ENCODE data around the gene LRIG3.
"Not testable (repeated sequence)": the region's sequence is repeated elsewhere in the genome, so short reads cannot be mapped to it uniquely, and the experiment has no call there.

The LRIG3 gene, protein sequence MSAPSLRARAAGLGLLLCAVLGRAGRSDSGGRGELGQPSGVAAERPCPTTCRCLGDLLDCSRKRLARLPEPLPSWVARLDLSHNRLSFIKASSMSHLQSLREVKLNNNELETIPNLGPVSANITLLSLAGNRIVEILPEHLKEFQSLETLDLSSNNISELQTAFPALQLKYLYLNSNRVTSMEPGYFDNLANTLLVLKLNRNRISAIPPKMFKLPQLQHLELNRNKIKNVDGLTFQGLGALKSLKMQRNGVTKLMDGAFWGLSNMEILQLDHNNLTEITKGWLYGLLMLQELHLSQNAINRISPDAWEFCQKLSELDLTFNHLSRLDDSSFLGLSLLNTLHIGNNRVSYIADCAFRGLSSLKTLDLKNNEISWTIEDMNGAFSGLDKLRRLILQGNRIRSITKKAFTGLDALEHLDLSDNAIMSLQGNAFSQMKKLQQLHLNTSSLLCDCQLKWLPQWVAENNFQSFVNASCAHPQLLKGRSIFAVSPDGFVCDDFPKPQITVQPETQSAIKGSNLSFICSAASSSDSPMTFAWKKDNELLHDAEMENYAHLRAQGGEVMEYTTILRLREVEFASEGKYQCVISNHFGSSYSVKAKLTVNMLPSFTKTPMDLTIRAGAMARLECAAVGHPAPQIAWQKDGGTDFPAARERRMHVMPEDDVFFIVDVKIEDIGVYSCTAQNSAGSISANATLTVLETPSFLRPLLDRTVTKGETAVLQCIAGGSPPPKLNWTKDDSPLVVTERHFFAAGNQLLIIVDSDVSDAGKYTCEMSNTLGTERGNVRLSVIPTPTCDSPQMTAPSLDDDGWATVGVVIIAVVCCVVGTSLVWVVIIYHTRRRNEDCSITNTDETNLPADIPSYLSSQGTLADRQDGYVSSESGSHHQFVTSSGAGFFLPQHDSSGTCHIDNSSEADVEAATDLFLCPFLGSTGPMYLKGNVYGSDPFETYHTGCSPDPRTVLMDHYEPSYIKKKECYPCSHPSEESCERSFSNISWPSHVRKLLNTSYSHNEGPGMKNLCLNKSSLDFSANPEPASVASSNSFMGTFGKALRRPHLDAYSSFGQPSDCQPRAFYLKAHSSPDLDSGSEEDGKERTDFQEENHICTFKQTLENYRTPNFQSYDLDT

DNA sequence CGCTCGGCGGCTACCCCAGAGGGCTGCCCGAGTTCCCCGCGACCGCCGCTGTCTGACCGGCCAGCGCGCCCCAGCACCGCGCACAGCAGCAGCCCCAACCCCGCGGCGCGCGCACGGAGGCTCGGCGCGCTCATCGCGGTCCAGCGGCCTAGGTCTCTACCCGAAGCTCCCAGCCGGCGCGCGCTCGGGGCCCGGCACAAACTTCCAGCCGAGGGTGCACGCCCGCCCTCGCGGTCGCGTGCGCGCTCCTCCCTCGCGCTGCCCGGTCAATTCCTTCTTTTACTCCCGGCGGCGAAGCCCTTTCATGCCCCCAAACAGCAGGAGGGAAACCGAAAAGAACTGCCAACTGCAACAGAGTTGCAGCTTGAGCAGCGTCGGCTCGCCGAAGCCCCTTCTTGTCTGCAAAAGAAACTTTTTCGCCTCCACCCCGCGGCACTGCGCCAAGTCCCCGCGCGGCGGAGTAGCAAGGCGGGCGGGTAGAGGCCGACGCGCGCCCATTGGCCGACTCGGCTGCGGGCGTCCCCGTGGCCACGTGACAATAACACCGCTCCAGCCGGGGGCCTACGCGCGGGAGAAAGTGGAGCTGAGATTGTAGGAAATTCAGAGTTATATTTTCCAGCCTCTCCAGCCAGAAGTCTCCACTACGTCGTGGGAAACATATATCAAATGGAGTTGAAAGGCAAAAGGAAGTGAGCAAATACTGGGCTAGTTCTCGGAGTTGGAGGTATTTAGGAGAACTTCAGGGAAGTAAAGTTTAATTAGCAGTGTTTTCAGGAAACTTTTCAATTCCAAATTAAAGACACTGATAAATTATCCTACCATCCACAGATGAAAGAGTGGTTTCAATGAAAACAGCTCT is at the start of gene LRIG3:
LRIG3 (minus strand) TSS at position 403 of the 859 bp plus-strand sequence; CDS start at position 134, 269 bp downstream.
- peak; percentile 88 for DNase-seq (ENCODE audit: low spot score)

GRCh38 chr12:58969237-58969636 is 48.9 kb upstream of the LRIG3 start:
- no peak for DNase-seq (ENCODE audit: low spot score)

GRCh38 chr12:58967561-58967960 is 47.3 kb upstream of the LRIG3 start:
- no peak for DNase-seq (ENCODE audit: low spot score)

DNA sequence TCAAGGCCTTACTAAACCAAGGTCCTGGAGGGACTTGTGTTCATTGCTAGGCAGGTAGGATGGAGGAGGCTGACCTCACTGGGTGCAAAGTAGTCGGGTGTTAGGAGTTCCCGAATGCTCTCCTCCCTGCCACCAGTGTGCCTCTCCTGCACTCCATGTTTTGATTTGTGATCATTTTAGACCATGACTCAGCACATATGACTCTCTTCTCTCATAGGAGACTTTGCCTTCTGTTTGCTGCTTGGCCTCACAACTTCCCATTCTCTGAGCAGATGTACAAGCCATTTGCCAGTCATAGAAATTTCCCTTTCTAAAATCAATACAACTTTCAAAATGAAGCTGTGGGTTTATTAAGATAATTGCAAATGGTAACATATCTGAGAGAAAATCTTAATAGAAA is 46.6 kb upstream of the LRIG3 start:
- DNase-seq (ENCODE audit: low spot score): no peak

GRCh38 chr12:58965568-58965967 is 45.3 kb upstream of the LRIG3 start:
- no peak for DNase-seq (ENCODE audit: low spot score)

DNA sequence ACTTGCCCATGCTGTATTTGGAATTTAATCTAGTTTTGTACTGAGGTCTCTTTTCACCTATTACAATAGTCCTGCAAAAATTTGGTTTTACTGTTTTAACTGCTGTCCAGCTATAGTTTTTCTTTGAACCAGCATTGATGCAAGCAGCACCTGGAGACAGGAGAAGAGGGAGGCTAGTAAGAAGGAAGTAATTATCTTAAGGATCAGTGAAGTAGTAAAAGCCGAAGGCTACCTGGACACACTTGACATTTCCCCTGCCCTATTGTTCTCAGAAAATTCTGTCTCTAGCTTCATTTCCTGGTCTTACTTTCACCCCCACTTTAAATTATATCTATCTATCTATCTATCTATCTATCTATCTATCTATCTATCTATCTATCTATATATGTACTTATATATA is 43.5 kb upstream of the LRIG3 start:
- DNase-seq (ENCODE audit: low spot score): no peak

GRCh38 chr12:58961906-58962305 is 41.6 kb upstream of the LRIG3 start:
- DNase-seq (ENCODE audit: low spot score): peak; percentile 39

GRCh38 chr12:58961166-58961565 is 40.9 kb upstream of the LRIG3 start:
- no peak for DNase-seq (ENCODE audit: low spot score)

DNA sequence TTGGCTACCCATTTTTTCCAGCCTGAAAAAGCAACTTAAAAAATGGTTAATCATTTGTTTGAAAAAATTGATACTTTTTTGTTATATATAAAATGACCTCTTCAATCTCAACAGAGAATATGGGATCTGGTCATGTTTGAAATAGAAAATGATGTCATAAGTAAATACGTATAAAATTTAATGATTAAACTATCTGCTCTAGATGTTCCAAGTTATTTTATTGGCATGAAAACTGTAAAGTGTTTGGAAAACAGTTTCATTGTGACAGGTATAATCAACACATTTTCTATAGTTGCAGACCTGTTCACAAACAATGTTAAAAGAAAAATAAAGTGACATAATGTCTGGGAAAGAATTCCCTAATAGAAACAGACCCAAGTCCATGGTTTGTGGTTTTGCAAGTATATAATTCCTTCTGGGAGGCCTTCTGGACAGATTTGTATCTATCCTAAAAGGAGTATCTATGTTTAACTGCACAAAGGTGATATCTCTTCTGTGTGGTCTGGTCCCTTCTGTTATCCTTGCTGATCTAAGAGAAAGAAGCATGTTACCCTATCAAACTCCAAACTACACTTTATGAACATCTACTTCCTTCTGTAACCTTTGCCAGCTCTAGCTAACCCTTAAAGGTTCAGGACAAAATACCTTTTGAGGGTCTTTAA is 39.5 kb upstream of the LRIG3 start:
- DNase-seq (ENCODE audit: low spot score): no peak

GRCh38 chr12:58957298-58957697 is 37.0 kb upstream of the LRIG3 start:
- DNase-seq (ENCODE audit: low spot score): no peak

GRCh38 chr12:58955849-58956248 is 35.5 kb upstream of the LRIG3 start:
- DNase-seq (ENCODE audit: low spot score): no peak

DNA sequence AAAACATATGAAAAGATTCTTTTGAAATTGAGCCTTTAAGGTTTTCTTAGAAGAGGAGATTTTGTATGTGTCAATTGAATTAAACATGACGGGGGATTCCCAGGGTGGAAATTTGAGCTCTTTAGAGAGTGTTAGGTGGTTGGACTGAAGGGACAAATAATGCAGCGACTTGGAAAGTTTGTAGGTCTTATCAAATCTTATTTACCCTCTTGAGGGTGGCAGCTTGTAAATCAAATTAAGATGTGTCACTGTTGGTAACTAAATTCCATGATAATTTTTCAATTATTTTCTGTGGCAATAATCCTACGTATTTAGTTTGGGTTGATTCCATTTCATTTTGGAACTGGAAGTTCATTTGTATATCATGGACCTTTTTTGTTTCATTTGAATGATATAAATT is 33.7 kb upstream of the LRIG3 start:
- DNase-seq (ENCODE audit: low spot score): no peak

DNA sequence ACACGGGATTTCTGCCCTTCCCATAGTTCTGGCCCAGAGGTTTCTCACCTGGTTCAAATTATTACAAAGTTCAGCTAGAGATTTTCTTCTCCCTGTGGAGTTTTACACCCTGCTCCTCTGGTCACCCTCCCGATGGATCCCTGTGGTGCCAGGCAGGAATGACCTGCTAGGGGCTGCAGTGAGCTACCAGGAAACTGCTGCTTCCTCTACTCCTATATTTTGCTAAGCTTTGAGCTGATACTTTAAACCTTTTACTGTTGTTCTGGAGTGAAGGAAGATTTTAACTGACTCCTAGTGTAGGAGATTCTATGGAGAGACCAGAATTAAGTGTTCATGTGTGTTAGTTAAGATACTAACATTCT is 30.4 kb upstream of the LRIG3 start:
- no peak for DNase-seq (ENCODE audit: low spot score)

- not testable (repeated sequence) for DNase-seq (ENCODE audit: low spot score)
Measured at GRCh38 chr12:58949954-58950738, 29.8 kb upstream of the LRIG3 start.

GRCh38 chr12:58943079-58943478 is 22.8 kb upstream of the LRIG3 start:
- DNase-seq (ENCODE audit: low spot score): no peak

- no peak for DNase-seq (ENCODE audit: low spot score)
Measured at GRCh38 chr12:58942345-58942744, 22.0 kb upstream of the LRIG3 start.

- DNase-seq (ENCODE audit: low spot score): no peak
Measured at GRCh38 chr12:58939399-58940100, 19.2 kb upstream of the LRIG3 start.

- no peak for DNase-seq (ENCODE audit: low spot score)
Measured at GRCh38 chr12:58938440-58938839, 18.1 kb upstream of the LRIG3 start.

GRCh38 chr12:58934528-58934927 is 14.2 kb upstream of the LRIG3 start:
- DNase-seq (ENCODE audit: low spot score): no peak
